Testis (tissue), 3 donors: Measurements from ENCODE around the gene MCF2L. TPM values are rescaled to one million over a fixed set of nuclear protein-coding genes. Genes with fewer than 3 reads are reported as not detected.

ENCODE experiments used
- DNase-seq: peaks from one replicate; pipeline ENCODE4 v3.0.0-alpha.2; 2019
- H3K27ac ChIP-seq, 2 donors: fragments of 200-600 bp; sonication (generic); one replicate each; pipeline ENCODE4 v1.5.1; 2019
- H3K27me3 ChIP-seq: fragments of 200-600 bp; sonication (generic); one replicate; pipeline ENCODE4 v1.5.1; 2019
- H3K36me3 ChIP-seq: fragments of 200-600 bp; sonication (generic); one replicate; pipeline ENCODE4 v1.5.1; 2017; ENCODE audit warnings: low read depth; ENCODE audit errors: missing control alignments
- H3K4me1 ChIP-seq: fragments of 200-600 bp; sonication (generic); one replicate; pipeline ENCODE4 v1.5.1; 2019
- H3K4me3 ChIP-seq, 2 donors: fragments of 200-600 bp; sonication (generic); one replicate each; pipeline ENCODE4 v1.5.1; 2017 to 2019
- H3K9me3 ChIP-seq: fragments of 200-600 bp; sonication (generic); one replicate; pipeline ENCODE4 v1.5.1; 2017
- CTCF ChIP-seq, 3 experiments: fragments of 450-650 bp in 2 of 3; fragments of 200-600 bp in 1 of 3; sonication (generic) in 1 of 3; IDR thresholded peaks; one replicate each; pipeline ENCODE4 v1.5.1; 2016 to 2019; ENCODE audit warnings: antibody characterized with exemption in 3 of 3, mild to moderate bottlenecking in 2 of 3, moderate library complexity in 1 of 3
- POLR2A ChIP-seq: fragments of 450-650 bp; IDR thresholded peaks from one replicate; pipeline ENCODE4 v1.6.1; 2017; ENCODE audit warnings: antibody characterized with exemption, mild to moderate bottlenecking, moderate library complexity
- WGBS, 2 donors: methylation state at CpG; one replicate each; pipeline ENCODE4 v1.1.5; 2018; 5-methylcytosine and 5-hydroxymethylcytosine counted together
- intact Hi-C: fragments of 100-400 bp; cut with DNase I; formaldehyde crosslinking; loops from one replicate; pipeline ENCODE4 v1.15.1; 2023; ENCODE audit warnings: low total_unique reads
- polyA plus RNA-seq: library from polyadenylated mRNA; stranded (reverse); fragments of 350-450 nt; fragmentation: Illumina TruSeq; extraction: RNeasy Lipid Tissue Mini Kit (QIAGEN cat#74804); gene quantifications from one replicate; pipeline ENCODE4 v1.2.3, GENCODE V29; 2014; ENCODE audit warnings: low read depth, low replicate concordance; ENCODE audit not compliant: insufficient read depth
- total RNA-seq, 2 donors: library from RNA; depleted of rRNA; stranded (reverse); fragments of >200 nt; gene quantifications; one replicate each; pipeline ENCODE4 v1.2.3, GENCODE V29; 2016

MCF2L gene
- total and polyA plus RNA-seq, 3 donors from 2014 or later = 5.0 to 17.6 (median 14.6) TPM

DNA sequence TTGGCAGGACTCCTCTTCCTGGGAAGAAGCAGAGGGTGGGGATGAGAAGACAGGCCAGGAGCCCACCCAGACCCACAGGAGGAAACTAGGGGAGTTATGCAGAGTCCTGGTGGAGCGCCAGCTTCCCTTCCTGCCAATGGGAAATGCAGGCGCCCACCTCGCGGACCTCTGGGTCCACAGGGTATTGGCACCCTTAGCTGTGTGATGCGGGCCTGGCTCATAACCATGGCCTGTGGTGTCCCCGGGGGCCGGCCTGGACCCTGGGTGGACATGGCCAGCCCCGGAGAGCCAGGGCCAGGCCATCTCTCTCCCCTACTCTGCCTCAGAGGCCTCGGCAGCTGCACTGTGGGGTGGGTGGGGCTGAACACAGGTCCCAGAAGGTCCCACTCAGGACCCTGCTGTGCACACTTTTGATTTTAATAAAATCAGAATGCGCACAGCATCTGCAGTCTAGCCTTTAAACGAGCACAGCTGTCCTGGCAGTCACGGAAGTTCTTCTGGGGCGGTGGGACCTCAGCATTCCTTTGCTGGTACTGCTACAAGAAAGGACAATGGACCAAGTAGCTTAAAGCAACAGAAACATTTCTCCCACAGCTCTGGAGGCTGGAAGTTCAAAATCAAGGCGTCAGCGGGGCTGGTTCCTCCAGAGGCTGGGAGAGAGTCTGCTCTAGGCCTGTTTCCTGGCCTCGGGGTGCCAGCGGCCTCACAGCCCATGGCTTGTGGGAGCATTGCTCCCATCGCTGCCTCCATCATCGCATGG is 155.4 kb downstream of the MCF2L start:
- Histone ChIP-seq H3K4me3 (no peak overlapping the region), H3K27me3 (no peaks in the 10 kb centered on the region), H3K36me3 (no peaks in the 10 kb centered on the region), H3K27ac (no peak overlapping the region), H3K9me3 (no peaks in the 10 kb centered on the region), H3K4me1 (peaks cover 8% of the 10 kb centered on the region)
- TF ChIP-seq POLR2A (no peak), CTCF (IDR thresholded peaks at IDR 0.05) (no peak)
- intact Hi-C loops = no loop called here
- WGBS, 2 donors = 83 to 91% methylated on average over 14 to 19 of the region's 19 CpGs
- peak; percentile 10 for DNase-seq

GRCh38 chr13:113125506-113126264 is 156.7 kb downstream of the MCF2L start:
- no peaks in the 10 kb centered on the region for H3K9me3 ChIP-seq
- intact Hi-C loops = no loop called here
- peaks cover 8% of the 10 kb centered on the region for H3K4me1 ChIP-seq
- 94 to 96% methylated on average over 19 of the region's 19 CpGs for WGBS, 2 donors
- no peaks in the 10 kb centered on the region for H3K27me3 ChIP-seq
- no peak overlapping the region for H3K27ac ChIP-seq
- no peak for DNase-seq
- H3K4me3 ChIP-seq = no peak overlapping the region
- H3K36me3 ChIP-seq = no peaks in the 10 kb centered on the region
- TF ChIP-seq POLR2A = no peak
- TF ChIP-seq CTCF (IDR thresholded peaks at IDR 0.05) = no peak

- WGBS, 2 donors = 87 to 89% methylated on average over 18 of the region's 18 CpGs
Measured at GRCh38 chr13:113126265-113127150, 157.5 kb downstream of the MCF2L start.

GRCh38 chr13:113129480-113129879 is 160.5 kb downstream of the MCF2L start:
- Histone ChIP-seq H3K4me1 (no peaks in the 10 kb centered on the region), H3K9me3 (no peaks in the 10 kb centered on the region), H3K27ac (no peak overlapping the region), H3K4me3 (peak overlapping the region; percentile 37 to 45), H3K36me3 (no peaks in the 10 kb centered on the region), H3K27me3 (no peaks in the 10 kb centered on the region)
- TF ChIP-seq POLR2A (no peak), CTCF (IDR thresholded peaks at IDR 0.05) (no peak)
- 40 to 62% methylated on average over 20 to 27 of the region's 27 CpGs for whole genome bisulfite sequencing, 2 donors
- intact Hi-C loops = no loop called here
- DNase-seq = no peak

More at GRCh38 chr13:113126265-113127150, 157.5 kb downstream of the MCF2L start:
- H3K4me3 ChIP-seq = no peak overlapping the region
- intact Hi-C loops = no loop called here
- H3K4me1 ChIP-seq = peaks cover 7% of the 10 kb centered on the region
- H3K36me3 ChIP-seq = no peaks in the 10 kb centered on the region
- no peak overlapping the region for H3K27ac ChIP-seq
- H3K9me3 ChIP-seq = no peaks in the 10 kb centered on the region
- DNase-seq = no peak
- no peaks in the 10 kb centered on the region for H3K27me3 ChIP-seq
- TF ChIP-seq CTCF (IDR thresholded peaks at IDR 0.05) = no peak
- no peak for TF ChIP-seq POLR2A
